Measurements from ENCODE around the gene RALGAPB.
"Not testable (repeated sequence)": the region's sequence is repeated elsewhere in the genome, so short reads cannot be mapped to it uniquely, and the experiment has no call there.

Gene RALGAPB

DNA sequence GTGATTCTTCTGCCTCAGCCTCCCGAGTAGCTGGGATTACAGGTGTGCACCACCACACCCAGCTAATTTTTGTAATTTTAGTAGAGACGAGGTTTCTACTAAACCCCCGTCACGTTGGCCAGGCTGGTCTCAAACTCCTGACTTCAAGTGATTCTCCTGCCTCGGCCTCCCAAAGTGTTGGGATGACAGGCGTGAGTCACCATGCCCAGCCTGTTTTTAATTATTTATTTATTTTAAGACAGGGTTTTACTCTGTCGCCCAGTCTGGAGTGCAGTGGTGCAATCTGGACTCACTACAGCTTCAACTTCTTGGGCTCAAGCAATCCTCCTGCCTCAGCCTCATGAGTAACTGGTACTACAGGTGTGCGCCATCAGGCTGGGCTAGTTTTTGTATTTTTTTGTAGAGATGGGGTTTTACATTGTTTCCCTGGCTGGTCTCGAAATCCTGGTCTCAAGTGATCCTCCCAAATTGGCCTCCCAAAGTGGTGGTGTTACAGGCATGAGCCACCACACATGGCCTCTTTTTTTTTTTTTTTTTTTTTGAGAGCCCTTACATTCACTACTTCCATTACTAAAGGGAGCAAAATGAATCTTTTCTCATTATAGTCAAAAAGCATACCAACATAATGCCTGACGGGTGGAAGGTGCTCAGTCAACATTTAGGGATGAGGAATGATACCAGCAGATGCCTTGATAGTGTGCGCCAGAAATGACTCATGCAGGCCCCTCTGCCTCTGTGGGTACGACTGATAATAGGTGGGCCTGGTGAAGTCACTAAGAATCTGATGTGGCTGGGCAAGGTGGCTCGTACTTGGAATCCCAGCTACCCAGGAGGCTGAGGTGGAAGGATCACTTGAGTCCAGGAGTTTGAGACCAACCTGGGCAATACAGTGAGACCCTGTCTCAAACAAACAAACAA, 17.8 kb upstream of the RALGAPB start:
- Mint-ChIP-seq H3K36me3 (ENCODE audit: low read depth) (peaks cover 11% of the 10 kb centered on the region), H3K4me3 (no peak overlapping the region), H3K27me3 (ENCODE audit: low read depth) (peaks cover 6% of the 10 kb centered on the region), H3K27ac (no peak overlapping the region), H3K9me3 (no peaks in the 10 kb centered on the region), H3K4me1 (ENCODE audit: low read depth) (peaks cover 2% of the 10 kb centered on the region)

DNA sequence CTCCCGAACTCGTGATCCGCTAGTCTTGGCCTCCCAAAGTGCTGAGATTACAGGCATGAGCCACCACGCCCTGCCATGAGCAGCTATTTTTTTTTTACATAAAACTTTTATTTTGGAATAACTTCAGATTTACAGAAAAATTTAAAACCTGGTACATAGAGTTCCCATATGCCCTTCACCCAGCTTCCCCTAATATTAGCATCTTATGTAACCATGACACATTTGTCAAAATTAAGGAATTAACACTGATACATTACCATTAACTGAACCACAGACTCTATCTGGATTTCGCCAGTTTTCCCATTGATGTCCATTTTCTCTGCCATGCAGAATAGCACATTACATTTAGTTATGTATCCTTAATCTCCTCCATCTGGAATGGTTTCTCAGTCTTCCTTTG, 14.3 kb upstream of the RALGAPB start:
- Mint-ChIP-seq H3K36me3 (ENCODE audit: low read depth) (no peaks in the 10 kb centered on the region), H3K27ac (no peak overlapping the region), H3K4me3 (no peak overlapping the region), H3K4me1 (ENCODE audit: low read depth) (no peaks in the 10 kb centered on the region), H3K27me3 (ENCODE audit: low read depth) (peaks cover 6% of the 10 kb centered on the region), H3K9me3 (no peaks in the 10 kb centered on the region)

DNA sequence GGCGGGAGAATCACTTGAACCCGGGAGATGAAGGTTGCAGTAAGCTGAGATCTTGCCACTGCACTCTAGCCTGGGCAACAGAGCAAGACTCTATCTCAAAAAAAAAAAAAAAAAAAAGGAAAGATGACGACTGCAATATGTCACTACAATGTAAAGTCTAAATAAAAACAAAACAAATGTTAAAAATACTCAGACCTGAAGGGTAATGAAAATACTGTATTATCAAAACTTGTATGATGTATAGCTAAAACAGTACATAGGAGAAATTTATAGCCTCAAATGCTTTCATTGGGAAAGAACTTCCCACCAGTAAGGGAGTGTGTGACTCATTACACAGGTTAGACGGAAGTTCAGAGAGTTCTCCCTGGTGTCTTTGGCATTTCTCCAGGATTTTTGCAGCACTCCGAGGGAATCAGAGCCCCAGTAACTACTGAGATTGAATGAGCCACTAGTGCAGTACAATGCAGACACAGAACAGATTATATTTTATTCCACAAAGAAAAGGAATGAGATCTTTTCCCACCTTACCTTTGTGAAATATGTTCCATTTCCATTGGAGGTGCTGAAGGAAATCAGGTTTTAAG, 12.5 kb upstream of the RALGAPB start:
- Mint-ChIP-seq H3K27ac (no peak overlapping the region), H3K9me3 (no peaks in the 10 kb centered on the region), H3K4me1 (ENCODE audit: low read depth) (no peaks in the 10 kb centered on the region), H3K4me3 (no peak overlapping the region), H3K36me3 (ENCODE audit: low read depth) (no peaks in the 10 kb centered on the region), H3K27me3 (ENCODE audit: low read depth) (peaks cover 6% of the 10 kb centered on the region)

DNA sequence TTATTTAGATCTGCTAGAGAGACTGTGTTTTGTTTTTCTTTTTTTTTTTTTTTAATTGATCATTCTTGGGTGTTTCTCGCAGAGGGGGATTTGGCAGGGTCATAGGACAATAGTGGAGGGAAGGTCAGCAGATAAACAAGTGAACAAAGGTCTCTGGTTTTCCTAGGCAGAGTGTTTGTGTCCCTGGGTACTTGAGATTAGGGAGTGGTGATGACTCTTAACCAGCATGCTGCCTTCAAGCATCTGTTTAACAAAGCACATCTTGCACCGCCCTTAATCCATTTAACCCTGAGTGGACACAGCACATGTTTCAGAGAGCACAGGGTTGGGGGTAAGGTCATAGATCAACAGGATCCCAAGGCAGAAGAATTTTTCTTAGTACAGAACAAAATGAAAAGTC, 12.0 kb upstream of the RALGAPB start:
- not testable (repeated sequence) for H3K4me3 Mint-ChIP-seq; H3K9me3 Mint-ChIP-seq; H3K27ac Mint-ChIP-seq; H3K27me3 Mint-ChIP-seq (ENCODE audit: low read depth); H3K4me1 Mint-ChIP-seq (ENCODE audit: low read depth); H3K36me3 Mint-ChIP-seq (ENCODE audit: low read depth)

DNA sequence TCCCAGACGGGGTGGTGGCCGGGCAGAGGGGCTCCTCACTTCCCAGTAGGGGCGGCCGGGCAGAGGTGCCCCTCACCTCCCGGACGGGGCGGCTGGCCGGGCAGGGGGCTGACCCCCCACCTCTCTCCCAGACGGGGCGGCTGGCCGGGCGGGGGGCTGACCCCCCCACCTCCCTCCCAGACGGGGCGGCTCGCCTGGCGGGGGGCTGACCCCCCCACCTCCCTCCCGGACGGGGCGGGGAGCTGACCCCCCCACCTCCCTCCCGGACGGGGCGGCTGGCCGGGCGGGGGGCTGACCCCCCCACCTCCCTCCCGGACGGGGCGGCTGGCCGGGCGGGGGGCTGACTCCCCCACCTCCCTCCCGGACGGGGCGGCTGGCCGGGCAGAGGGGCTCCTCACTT, 11.5 kb upstream of the RALGAPB start:
- H3K36me3 Mint-ChIP-seq (ENCODE audit: low read depth); H3K27ac Mint-ChIP-seq; H3K4me3 Mint-ChIP-seq; H3K27me3 Mint-ChIP-seq (ENCODE audit: low read depth); H3K4me1 Mint-ChIP-seq (ENCODE audit: low read depth); H3K9me3 Mint-ChIP-seq: not testable (repeated sequence)

DNA sequence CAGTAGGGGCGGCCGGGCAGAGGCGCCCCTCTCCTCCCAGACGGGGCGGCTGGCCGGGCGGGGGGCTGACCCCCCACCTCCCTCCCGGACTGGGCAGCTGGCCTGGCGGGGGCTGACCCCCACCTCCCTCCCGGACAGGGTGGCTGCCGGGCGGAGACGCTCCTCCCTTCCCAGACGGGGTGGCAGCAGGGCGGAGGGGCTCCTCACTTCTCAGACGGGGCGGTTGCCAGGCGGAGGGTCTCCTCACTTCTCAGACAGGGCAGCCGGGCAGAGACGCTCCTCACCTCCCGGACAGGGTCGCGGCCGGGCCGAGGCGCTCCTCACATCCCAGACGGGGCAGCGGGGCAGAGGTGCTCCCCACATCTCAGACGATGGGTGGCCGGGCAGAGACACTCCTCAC, 11.1 kb upstream of the RALGAPB start:
- H3K4me3 Mint-ChIP-seq; H3K27me3 Mint-ChIP-seq (ENCODE audit: low read depth): not testable (repeated sequence)

DNA sequence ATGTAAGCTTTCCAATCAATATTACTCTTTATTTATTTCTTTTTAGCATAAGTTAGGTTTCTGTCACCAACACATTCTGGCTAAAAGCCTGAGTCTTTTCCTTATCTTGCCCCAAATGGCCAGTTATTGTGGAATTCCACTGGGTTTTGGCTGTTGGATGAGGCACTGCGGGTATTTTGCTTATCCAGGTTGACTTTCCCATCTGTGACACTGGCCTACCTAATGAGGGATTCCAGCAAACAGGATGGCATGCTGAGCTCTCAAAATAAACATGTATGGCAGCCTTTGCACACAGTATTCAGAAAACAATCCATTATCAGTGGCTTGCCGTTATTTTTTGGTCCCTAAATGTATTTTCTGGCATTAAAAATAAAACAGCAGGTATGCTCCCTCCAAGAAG, 6.5 kb upstream of the RALGAPB start:
- Mint-ChIP-seq H3K27me3 (ENCODE audit: low read depth) (no peaks in the 10 kb centered on the region), H3K4me1 (ENCODE audit: low read depth) (no peaks in the 10 kb centered on the region), H3K4me3 (no peak overlapping the region), H3K9me3 (no peaks in the 10 kb centered on the region), H3K36me3 (ENCODE audit: low read depth) (no peaks in the 10 kb centered on the region), H3K27ac (no peak overlapping the region)

More for the DNA sequence above, 11.1 kb upstream of the RALGAPB start:
- H3K36me3 Mint-ChIP-seq (ENCODE audit: low read depth); H3K9me3 Mint-ChIP-seq; H3K27ac Mint-ChIP-seq; H3K4me1 Mint-ChIP-seq (ENCODE audit: low read depth): not testable (repeated sequence)

DNA sequence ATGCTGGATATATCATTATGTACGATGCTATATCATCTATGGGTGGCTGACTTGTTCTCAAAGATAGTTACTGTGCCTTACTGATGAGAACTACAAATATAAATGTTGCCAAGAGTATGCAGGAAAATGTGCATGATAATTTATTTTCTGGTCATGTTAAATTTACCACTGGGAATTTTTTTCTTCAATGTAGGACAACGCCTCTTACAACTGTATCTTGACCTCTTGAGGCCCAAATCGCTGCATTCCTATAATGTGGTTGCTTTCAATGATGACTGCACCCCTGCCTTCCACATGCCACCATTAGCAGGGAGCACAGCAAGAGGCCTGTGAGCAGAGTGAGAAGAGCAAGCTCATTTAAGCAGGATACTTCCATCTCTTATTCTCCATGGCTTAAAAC, 5.7 kb upstream of the RALGAPB start:
- Mint-ChIP-seq H3K36me3 (ENCODE audit: low read depth) (no peaks in the 10 kb centered on the region), H3K27ac (no peak overlapping the region), H3K9me3 (no peaks in the 10 kb centered on the region), H3K4me1 (ENCODE audit: low read depth) (peaks cover 4% of the 10 kb centered on the region), H3K27me3 (ENCODE audit: low read depth) (no peaks in the 10 kb centered on the region), H3K4me3 (no peak overlapping the region)

DNA sequence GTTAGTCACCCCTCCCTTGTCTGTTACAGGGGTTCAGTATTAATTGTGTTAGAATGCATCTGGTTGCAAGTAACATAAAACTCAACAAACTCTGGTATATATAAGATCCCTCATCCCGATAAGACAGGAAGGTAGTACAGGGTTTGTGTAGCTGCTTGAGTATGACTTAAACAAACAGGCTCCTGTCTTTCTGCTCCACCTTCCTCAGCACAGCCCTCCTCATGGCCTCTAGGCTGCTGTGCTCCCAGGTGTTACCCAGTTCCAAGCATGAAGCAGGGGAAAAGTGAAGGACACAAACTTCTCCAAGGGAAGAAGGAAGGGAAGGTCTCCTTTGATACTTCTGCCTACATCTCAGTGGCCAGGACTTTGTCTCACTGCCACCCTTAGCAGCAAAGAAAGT, 1.4 kb upstream of the RALGAPB start:
- Mint-ChIP-seq H3K27me3 (ENCODE audit: low read depth) (no peaks in the 10 kb centered on the region), H3K36me3 (ENCODE audit: low read depth) (peaks cover 5% of the 10 kb centered on the region), H3K27ac (no peak overlapping the region), H3K4me1 (ENCODE audit: low read depth) (peaks cover 26% of the 10 kb centered on the region), H3K9me3 (no peaks in the 10 kb centered on the region), H3K4me3 (peak overlapping the region; percentile 5)

DNA sequence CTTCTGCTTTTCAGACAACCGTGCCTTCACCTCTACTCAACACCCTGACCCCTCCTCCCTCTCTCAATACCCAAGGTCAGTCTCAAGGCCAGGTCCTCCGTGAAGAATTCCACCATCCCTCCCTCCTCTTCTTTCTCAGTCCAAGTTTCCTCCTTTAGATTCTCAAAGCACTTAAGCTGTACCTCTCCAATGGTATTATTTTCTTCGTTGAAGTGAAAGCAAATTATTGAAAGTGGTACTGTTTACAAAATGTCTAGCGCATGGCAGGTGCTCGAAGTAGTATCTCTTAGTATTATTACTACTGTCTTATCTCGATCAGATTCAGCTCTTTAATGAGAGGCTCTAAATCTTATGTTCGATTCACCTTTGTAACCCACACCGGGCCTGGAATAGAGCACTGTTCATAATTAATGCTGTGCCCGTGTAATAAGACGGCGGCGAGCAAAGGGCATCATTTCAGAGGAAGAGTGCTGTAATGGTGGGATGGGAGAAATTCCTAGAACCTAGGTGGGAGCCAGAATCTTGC, 593 bp upstream of the RALGAPB start:
- Mint-ChIP-seq H3K4me1 (ENCODE audit: low read depth) (peaks cover 26% of the 10 kb centered on the region), H3K27ac (peak overlapping the region; percentile 89), H3K9me3 (no peaks in the 10 kb centered on the region), H3K27me3 (ENCODE audit: low read depth) (no peaks in the 10 kb centered on the region), H3K36me3 (ENCODE audit: low read depth) (peaks cover 5% of the 10 kb centered on the region), H3K4me3 (peak overlapping the region; percentile 85)

DNA sequence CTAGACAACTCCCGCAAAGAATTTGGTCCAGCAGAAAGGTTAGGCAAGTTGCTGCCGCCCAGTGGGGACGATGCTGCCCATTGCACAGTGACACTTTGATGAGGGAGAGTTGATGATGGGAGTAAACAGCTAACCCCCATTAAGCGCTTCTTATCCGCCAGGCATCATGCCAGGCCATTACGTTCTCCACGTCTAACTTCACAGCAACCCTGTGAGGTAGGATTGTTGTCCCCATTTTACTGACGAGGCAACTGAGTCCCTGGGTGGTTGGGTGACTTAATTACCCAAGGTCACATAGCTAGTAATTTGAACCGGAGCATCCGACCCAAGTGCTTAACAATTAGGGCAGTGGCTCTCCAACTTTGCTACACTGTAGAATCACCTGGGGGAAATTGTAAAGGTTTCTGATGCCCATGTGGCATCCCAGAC, 738 bp downstream of the RALGAPB start:
- Mint-ChIP-seq H3K27ac (peak overlapping the region; percentile 73), H3K4me3 (peak overlapping the region; percentile 81), H3K4me1 (ENCODE audit: low read depth) (peaks cover 26% of the 10 kb centered on the region), H3K36me3 (ENCODE audit: low read depth) (peaks cover 5% of the 10 kb centered on the region), H3K9me3 (no peaks in the 10 kb centered on the region), H3K27me3 (ENCODE audit: low read depth) (no peaks in the 10 kb centered on the region)

DNA sequence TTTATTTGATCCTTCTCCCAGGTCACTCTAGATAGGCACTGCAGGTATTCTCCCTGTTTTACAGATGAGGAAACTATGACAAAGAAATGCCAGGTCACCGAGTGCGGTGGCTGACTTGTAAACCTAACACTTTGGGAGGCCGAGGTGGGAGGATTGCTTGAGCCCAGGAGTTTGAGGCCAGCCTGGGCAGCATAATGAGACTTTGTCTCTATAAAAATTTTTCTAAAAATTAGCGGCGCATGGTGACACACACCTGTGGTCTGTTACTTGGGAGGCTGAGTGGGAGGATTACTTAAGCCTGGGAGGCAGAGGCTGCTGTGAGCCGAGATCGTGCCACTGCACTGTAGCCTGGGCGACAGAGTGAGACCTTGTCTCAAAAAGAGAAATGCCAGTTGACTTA, 5.1 kb downstream of the RALGAPB start:
- no peaks in the 10 kb centered on the region for H3K27me3 Mint-ChIP-seq (ENCODE audit: low read depth)
- no peak overlapping the region for H3K27ac Mint-ChIP-seq
- peaks cover 5% of the 10 kb centered on the region for H3K36me3 Mint-ChIP-seq (ENCODE audit: low read depth)
- H3K9me3 Mint-ChIP-seq: no peaks in the 10 kb centered on the region
- H3K4me3 Mint-ChIP-seq: no peak overlapping the region
- peaks cover 15% of the 10 kb centered on the region for H3K4me1 Mint-ChIP-seq (ENCODE audit: low read depth)

DNA sequence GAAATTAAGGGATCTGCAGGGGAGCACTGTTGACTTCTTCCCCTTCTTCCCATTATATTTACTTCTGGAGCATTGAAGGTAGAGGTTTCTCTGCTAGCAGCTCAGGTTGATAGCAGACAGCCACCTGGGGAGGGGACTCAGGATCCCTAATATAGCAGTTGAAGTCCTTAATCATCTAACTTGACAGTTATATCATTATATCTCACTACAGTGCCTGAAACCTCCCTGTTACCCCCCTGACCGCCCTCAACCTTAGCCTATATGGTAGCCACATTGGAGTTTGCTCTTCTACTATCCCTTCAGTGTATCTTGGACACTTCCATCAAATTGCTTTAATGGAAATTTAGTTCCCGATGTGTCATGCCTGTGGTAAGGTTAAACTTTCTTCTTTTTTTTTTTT, 7.0 kb downstream of the RALGAPB start:
- no peak overlapping the region for H3K27ac Mint-ChIP-seq
- H3K27me3 Mint-ChIP-seq (ENCODE audit: low read depth): no peaks in the 10 kb centered on the region
- H3K9me3 Mint-ChIP-seq: no peaks in the 10 kb centered on the region
- H3K4me3 Mint-ChIP-seq: no peak overlapping the region
- H3K4me1 Mint-ChIP-seq (ENCODE audit: low read depth): peaks cover 8% of the 10 kb centered on the region
- H3K36me3 Mint-ChIP-seq (ENCODE audit: low read depth): peaks cover 3% of the 10 kb centered on the region

DNA sequence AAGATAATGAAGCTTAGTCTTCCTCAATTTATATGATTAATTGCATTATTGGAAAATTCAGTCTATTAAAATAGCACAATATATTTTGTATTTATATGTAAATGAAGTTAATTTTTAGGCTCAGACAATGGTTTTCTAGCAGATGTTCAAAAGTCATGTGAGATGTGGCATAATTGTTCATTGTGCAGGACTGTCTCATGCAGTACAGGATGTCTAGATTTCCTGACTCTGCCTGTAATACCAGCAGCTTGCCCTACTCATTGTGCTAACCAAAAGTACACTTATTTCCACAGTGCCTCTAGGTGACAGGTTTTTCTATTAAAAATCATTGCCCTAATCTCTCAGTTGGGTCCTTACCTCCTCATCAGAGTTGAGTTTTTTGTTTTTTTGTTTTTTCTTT, 12.4 kb downstream of the RALGAPB start:
- H3K4me1 Mint-ChIP-seq (ENCODE audit: low read depth): no peaks in the 10 kb centered on the region
- H3K36me3 Mint-ChIP-seq (ENCODE audit: low read depth): peaks cover 7% of the 10 kb centered on the region
- no peaks in the 10 kb centered on the region for H3K27me3 Mint-ChIP-seq (ENCODE audit: low read depth)
- no peak overlapping the region for H3K27ac Mint-ChIP-seq
- H3K9me3 Mint-ChIP-seq: no peaks in the 10 kb centered on the region
- no peak overlapping the region for H3K4me3 Mint-ChIP-seq

DNA sequence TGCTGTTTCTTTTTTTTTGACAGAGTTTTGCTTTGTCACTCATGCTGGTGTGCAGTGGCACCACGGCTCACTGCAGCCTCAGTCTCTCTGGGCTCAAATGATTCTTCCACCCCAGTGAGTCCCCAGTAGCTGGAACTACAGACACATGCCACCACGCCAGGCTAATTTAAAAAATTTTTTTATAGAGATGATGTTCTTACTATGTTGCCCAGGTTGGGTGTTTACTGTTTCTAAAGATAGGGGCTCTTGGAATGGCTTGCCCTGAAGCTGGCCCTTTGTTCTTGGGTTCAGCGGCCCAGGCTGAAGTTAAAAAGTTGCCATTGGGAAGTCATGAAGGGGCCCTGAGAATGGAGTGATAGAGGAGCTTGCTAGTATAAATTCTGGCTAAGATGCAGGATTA, 16.5 kb downstream of the RALGAPB start:
- peaks cover 13% of the 10 kb centered on the region for H3K36me3 Mint-ChIP-seq (ENCODE audit: low read depth)
- H3K4me1 Mint-ChIP-seq (ENCODE audit: low read depth): peaks cover 2% of the 10 kb centered on the region

More for the DNA sequence above, 16.5 kb downstream of the RALGAPB start:
- Mint-ChIP-seq H3K27me3 (ENCODE audit: low read depth) (no peaks in the 10 kb centered on the region), H3K4me3 (no peak overlapping the region), H3K27ac (no peak overlapping the region), H3K9me3 (no peaks in the 10 kb centered on the region)
